H9 (cell line): ENCODE results near the gene PAK6. TPM values are rescaled to one million over a fixed set of nuclear protein-coding genes. Genes with fewer than 3 reads are reported as not detected.

Experiments
- DNase-seq: peaks from one replicate; pipeline ENCODE4 v3.0.0-alpha.2; 2017
- H2AFZ ChIP-seq: one replicate; pipeline ENCODE4 v1.6.1; 2013; ENCODE audit warnings: mild to moderate bottlenecking, low read length, control low read depth, moderate library complexity
- H2AK5ac ChIP-seq: 2 replicates; pipeline ENCODE4 v1.6.1; 2013; ENCODE audit warnings: low read length, control low read depth, mixed read lengths; ENCODE audit not compliant: insufficient read length
- H2BK120ac ChIP-seq: one replicate; pipeline ENCODE4 v1.6.1; 2013; ENCODE audit warnings: low read depth, mild to moderate bottlenecking, low read length, control low read depth, inconsistent platforms; ENCODE audit not compliant: poor library complexity, severe bottlenecking
- H2BK12ac ChIP-seq: 2 replicates; pipeline ENCODE4 v1.6.1; 2013; ENCODE audit warnings: low read length, control low read depth, mixed read lengths, low read depth; ENCODE audit not compliant: insufficient read length
- H2BK15ac ChIP-seq: 2 replicates; pipeline ENCODE4 v1.6.1; 2013; ENCODE audit warnings: low read depth, low read length, control low read depth
- H2BK20ac ChIP-seq: one replicate; pipeline ENCODE4 v1.6.1; 2013; ENCODE audit warnings: low read depth, mild to moderate bottlenecking, low read length, control low read depth, inconsistent platforms; ENCODE audit not compliant: poor library complexity, severe bottlenecking
- H2BK5ac ChIP-seq: 2 replicates; pipeline ENCODE4 v1.6.1; 2013; ENCODE audit warnings: low read length, control low read depth, mixed read lengths; ENCODE audit not compliant: insufficient read length
- H3K14ac ChIP-seq: 2 replicates; pipeline ENCODE4 v1.6.1; 2013; ENCODE audit warnings: low read length, control low read depth; ENCODE audit not compliant: insufficient read depth
- H3K18ac ChIP-seq: 2 replicates; pipeline ENCODE4 v1.6.1; 2013; ENCODE audit warnings: low read depth, mild to moderate bottlenecking, mixed read lengths, low read length, control low read depth; ENCODE audit not compliant: insufficient read length
- H3K23ac ChIP-seq: 2 replicates; pipeline ENCODE4 v1.6.1; 2013; ENCODE audit warnings: low read length, control low read depth, mixed read lengths, low read depth; ENCODE audit not compliant: insufficient read length
- H3K23me2 ChIP-seq: 2 replicates; pipeline ENCODE4 v1.6.1; 2013; ENCODE audit warnings: low read depth, mild to moderate bottlenecking, mixed read lengths, low read length, control low read depth; ENCODE audit not compliant: insufficient read length, poor library complexity, severe bottlenecking
- H3K27ac ChIP-seq: 2 replicates; pipeline ENCODE4 v1.5.1; 2013; ENCODE audit warnings: low read length, control low read depth, mixed read lengths, low read depth; ENCODE audit not compliant: insufficient read length
- H3K27me3 ChIP-seq: 2 replicates; pipeline ENCODE4 v1.6.1; 2013; ENCODE audit warnings: low read length, control low read depth, inconsistent platforms; ENCODE audit not compliant: insufficient read depth
- H3K4ac ChIP-seq: 2 replicates; pipeline ENCODE4 v1.6.1; 2013; ENCODE audit warnings: low read depth, mild to moderate bottlenecking, control low read depth, inconsistent platforms, low read length, moderate library complexity
- H3K4me1 ChIP-seq: 2 replicates; pipeline ENCODE4 v1.6.1; 2013; ENCODE audit warnings: low read length, control low read depth, inconsistent platforms; ENCODE audit not compliant: insufficient read depth
- H3K4me2 ChIP-seq: 2 replicates; pipeline ENCODE4 v1.6.1; 2013; ENCODE audit warnings: low read length, control low read depth, mixed read lengths; ENCODE audit not compliant: insufficient read length, insufficient read depth
- H3K56ac ChIP-seq: 2 replicates; pipeline ENCODE4 v1.6.1; 2013; ENCODE audit warnings: low read depth, mild to moderate bottlenecking, mixed read lengths, low read length, control low read depth; ENCODE audit not compliant: insufficient read length
- H3K79me1 ChIP-seq: 2 replicates; pipeline ENCODE4 v1.6.1; 2013; ENCODE audit warnings: low read depth, mild to moderate bottlenecking, moderate library complexity, low read length, control low read depth, inconsistent platforms; ENCODE audit not compliant: insufficient read depth, poor library complexity, severe bottlenecking
- H3K79me2 ChIP-seq: 2 replicates; pipeline ENCODE4 v1.6.1; 2013; ENCODE audit warnings: low read length, control low read depth, inconsistent platforms; ENCODE audit not compliant: insufficient read depth
- H3K9ac ChIP-seq: 2 replicates; pipeline ENCODE4 v1.6.1; 2013; ENCODE audit warnings: low read length, control low read depth, mixed read lengths; ENCODE audit not compliant: insufficient read length; ENCODE audit errors: extremely low read depth
- H3K9me3 ChIP-seq: one replicate; pipeline ENCODE4 v1.6.1; 2013; ENCODE audit warnings: low read depth, low read length, inconsistent platforms; ENCODE audit not compliant: control insufficient read depth
- H3T11ph ChIP-seq: one replicate; pipeline ENCODE4 v1.6.1; 2013; ENCODE audit warnings: mild to moderate bottlenecking, low read length, control low read depth, inconsistent platforms
- H4K20me1 ChIP-seq: one replicate; pipeline ENCODE4 v1.6.1; 2013; ENCODE audit not compliant: control insufficient read depth, insufficient read length, insufficient read depth
- H4K5ac ChIP-seq: 2 replicates; pipeline ENCODE4 v1.6.1; 2013; ENCODE audit warnings: low read depth, mild to moderate bottlenecking, mixed read lengths, low read length, control low read depth; ENCODE audit not compliant: insufficient read length
- H4K8ac ChIP-seq: replicated peaks from 2 replicates; pipeline ENCODE4 v1.6.1; 2013; ENCODE audit warnings: low read length, control low read depth, mixed read lengths, low read depth; ENCODE audit not compliant: insufficient read length
- H4K91ac ChIP-seq: 2 replicates; pipeline ENCODE4 v1.6.1; 2013; ENCODE audit warnings: low read depth, mild to moderate bottlenecking, moderate library complexity, mixed read lengths, low read length, control low read depth; ENCODE audit not compliant: insufficient read length
- H3K27ac Mint-ChIP-seq, 3 experiments: 2 replicates in 2 of 3; 3 replicates in 1 of 3; pipeline ENCODE4 v1.8.0; 2020 to 2021; ENCODE audit warnings: mixed read lengths in 3 of 3, mild to moderate bottlenecking in 1 of 3, moderate library complexity in 1 of 3
- H3K27me3 Mint-ChIP-seq: 2 replicates; pipeline ENCODE4 v1.8.0; 2021; ENCODE audit warnings: low read depth, mild to moderate bottlenecking, moderate library complexity, mixed read lengths
- H3K36me3 Mint-ChIP-seq, 3 experiments: 2 replicates in 2 of 3; 3 replicates in 1 of 3; pipeline ENCODE4 v1.8.0; 2020 to 2021; ENCODE audit warnings: low read depth in 3 of 3, mixed read lengths in 3 of 3; ENCODE audit not compliant: insufficient read depth in 1 of 3
- H3K4me1 Mint-ChIP-seq, 2 experiments: 2 replicates each; pipeline ENCODE4 v1.8.0; 2020; ENCODE audit warnings: mixed read lengths in 2 of 2
- H3K4me3 Mint-ChIP-seq, 2 experiments: 2 replicates in 1 of 2; 3 replicates in 1 of 2; pipeline ENCODE4 v1.8.0; 2020 to 2021; ENCODE audit warnings: mild to moderate bottlenecking in 2 of 2, mixed read lengths in 2 of 2, moderate library complexity in 1 of 2
- H3K9me3 Mint-ChIP-seq, 2 experiments: 2 replicates in 1 of 2; 3 replicates in 1 of 2; pipeline ENCODE4 v1.8.0; 2020; ENCODE audit warnings: mild to moderate bottlenecking in 2 of 2, mixed read lengths in 2 of 2, moderate library complexity in 1 of 2
- CTCF ChIP-seq: fragments of 200-600 bp; sonication (generic); conservative IDR thresholded peaks from 3 replicates; pipeline ENCODE4 v1.8.0; 2021; ENCODE audit warnings: antibody characterized with exemption, mild to moderate bottlenecking
- WGBS: extraction: QIAGEN DNeasy Blood & Tissue Kit; methylation state at CpG from one replicate; pipeline ENCODE4 v1.1.7; 2013; ENCODE audit warnings: missing lambda C conversion rate, low lambda C conversion rate, mixed read lengths; ENCODE audit not compliant: insufficient read length; ENCODE audit errors: extremely low coverage; 5-methylcytosine and 5-hydroxymethylcytosine counted together
- total RNA-seq: library from RNA; stranded (reverse); gene quantifications from 2 replicates; pipeline ENCODE4 v1.2.1, GENCODE V29; 2021

Gene PAK6
- total RNA-seq, 1 experiment from 2014 or later = 7.4 TPM

- Histone ChIP-seq H4K91ac (no peak overlapping the region), H4K5ac (no peak overlapping the region), H3T11ph (no peak overlapping the region), H3K14ac (no peak overlapping the region), H4K20me1 (no peaks in the 10 kb centered on the region), H2BK5ac (no peak overlapping the region), H2AK5ac (no peak overlapping the region), H3K23ac (no peak overlapping the region), H3K56ac (no peak overlapping the region), H2BK120ac (no peak overlapping the region), H3K9ac (no peak overlapping the region), H3K18ac (no peak overlapping the region), H2BK20ac (no peak overlapping the region), H3K4me2 (no peak overlapping the region), H3K23me2 (no peaks in the 10 kb centered on the region), H3K4me1 (no peaks in the 10 kb centered on the region), H3K27ac (no peak overlapping the region), H2BK15ac (no peak overlapping the region), H3K79me1 (no peaks in the 10 kb centered on the region), H3K27me3 (no peaks in the 10 kb centered on the region), H2AFZ (no peak overlapping the region), H3K4ac (no peak overlapping the region), H4K8ac (no peak overlapping the region), H3K79me2 (no peaks in the 10 kb centered on the region), H3K9me3 (no peaks in the 10 kb centered on the region), H2BK12ac (no peak overlapping the region)
- no peaks in the 10 kb centered on the region; a peak in 1 of 4 replicates for H3K4me1 Mint-ChIP-seq
- DNase-seq = no peak
- no peaks in the 10 kb centered on the region for H3K9me3 Mint-ChIP-seq
- no peaks in the 10 kb centered on the region for H3K27me3 Mint-ChIP-seq
- no peak overlapping the region for H3K27ac Mint-ChIP-seq
- no CpG with 5 or more reads among the region's 5 CpGs for WGBS
- no peak overlapping the region for H3K4me3 Mint-ChIP-seq
- no peak for TF ChIP-seq CTCF
- peaks cover 11 to 41% (median 29%) of the 10 kb centered on the region in 3 experiments; a peak in 6 of 7 replicates for H3K36me3 Mint-ChIP-seq
Measured at GRCh38 chr15:40229316-40229715, 9.5 kb upstream of the PAK6 start.
